ENCODE measurements around the gene EFS. TPM values are rescaled to one million over a fixed set of nuclear protein-coding genes. Genes with fewer than 3 reads are reported as not detected.

Gene EFS
- total and polyA plus RNA-seq, 10 of the 15 experiments (the other 5 are each of a cell fraction or from before 2014, with no cell fraction given): 0.08 TPM; not detected in 9

DNA sequence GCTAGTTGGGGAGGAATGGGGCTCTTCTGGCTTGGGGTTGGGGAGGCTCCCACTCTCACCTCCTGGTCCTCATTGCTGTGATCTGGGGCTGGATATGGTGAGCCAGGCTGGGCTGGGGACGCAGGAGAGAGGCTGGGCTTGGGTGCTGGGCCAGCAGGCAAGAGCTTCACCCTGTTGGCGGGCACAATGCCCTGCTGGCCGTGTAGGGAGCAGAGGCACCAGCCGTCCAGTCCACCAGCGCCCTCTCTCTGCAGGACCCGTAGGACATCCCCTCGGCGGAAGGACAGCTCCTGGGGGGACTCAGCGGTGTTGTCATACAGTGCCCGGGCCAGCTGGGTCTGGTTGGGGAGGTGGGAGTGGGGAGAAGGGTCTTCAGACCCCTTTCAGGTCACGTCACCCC is 4.5 kb downstream of the EFS start (continued):
- TF ChIP-seq RCOR1 (conservative IDR thresholded peaks at IDR 0.05; ENCODE audit: low read depth, low read length) (no peak), YBX1 (IDR thresholded peaks at IDR 0.05) (no peak), TCF12 (IDR thresholded peaks at IDR 0.05; ENCODE audit: low read depth, low read length) (no peak)
- TF ChIP-seq, protein P1, sequence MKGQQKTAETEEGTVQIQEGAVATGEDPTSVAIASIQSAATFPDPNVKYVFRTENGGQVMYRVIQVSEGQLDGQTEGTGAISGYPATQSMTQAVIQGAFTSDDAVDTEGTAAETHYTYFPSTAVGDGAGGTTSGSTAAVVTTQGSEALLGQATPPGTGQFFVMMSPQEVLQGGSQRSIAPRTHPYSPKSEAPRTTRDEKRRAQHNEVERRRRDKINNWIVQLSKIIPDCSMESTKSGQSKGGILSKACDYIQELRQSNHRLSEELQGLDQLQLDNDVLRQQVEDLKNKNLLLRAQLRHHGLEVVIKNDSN (IDR thresholded peaks at IDR 0.05; ENCODE audit: borderline replicate concordance, extremely low read length, insufficient read depth, low read depth, low read length): no peak

DNA sequence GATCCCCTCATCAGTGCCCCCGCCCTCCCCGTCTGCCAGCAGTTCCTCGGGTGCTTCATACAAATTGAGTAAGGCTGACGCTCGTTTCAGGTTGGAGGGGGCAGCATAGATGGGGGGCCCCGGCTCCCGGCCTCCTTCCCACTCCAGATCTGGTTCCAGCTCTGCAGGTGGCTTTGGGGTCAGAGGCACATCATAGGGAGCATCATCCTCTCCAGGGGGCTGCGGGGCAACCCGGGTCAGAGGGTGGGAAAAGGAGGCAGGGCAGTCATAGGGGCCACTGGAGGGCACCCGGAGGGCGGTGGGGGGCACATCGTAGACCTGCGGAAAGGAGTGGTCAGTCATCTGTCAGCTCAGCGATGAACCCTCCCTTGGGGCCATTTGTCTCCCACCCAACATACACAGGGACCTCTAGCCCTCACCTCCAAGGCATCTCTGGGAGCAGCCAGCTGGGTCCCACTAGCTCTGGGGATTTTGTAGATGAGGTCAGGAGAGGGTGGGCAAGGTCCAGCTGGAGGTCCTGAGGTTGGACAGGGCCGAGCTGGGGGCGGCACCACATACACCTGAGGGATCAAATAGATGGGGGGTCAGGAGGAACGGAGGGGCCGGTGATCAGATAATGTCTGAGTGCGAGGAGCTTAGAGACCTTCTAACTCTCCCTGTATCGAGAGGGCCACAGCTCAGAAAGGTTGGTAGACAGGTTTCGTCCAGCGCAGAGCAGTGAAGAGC is 5.1 kb downstream of the EFS start:
- intact Hi-C loops (cut with micrococcal nuclease; ENCODE audit: unreplicated experiment): no loop called here
- in situ Hi-C loops (cut with MboI): no loop called here
- no peak overlapping the region for H3K27ac ChIP-seq (ENCODE audit: control insufficient read depth, insufficient read depth)
- ATAC-seq (no peak), DNase-seq (ENCODE audit: low read depth, low spot score) (no peak), FAIRE-seq (no peak)
- no peak overlapping the region for H3K9ac ChIP-seq (ENCODE audit: control insufficient read depth, insufficient read depth, low read length)
- H3K27me3 ChIP-seq (replicated peaks in 1 of 2; ENCODE audit: control insufficient read depth in 2 of 2, insufficient read depth in 2 of 2, low read length in 1 of 2): peaks cover 0 to 7% of the 10 kb centered on the region in 2 experiments; a peak in 3 of 4 replicates
- H3K9me3 ChIP-seq (replicated peaks; ENCODE audit: control insufficient read depth, insufficient read depth, low read length): no peaks in the 10 kb centered on the region
- H3K4me3 ChIP-seq: no peak overlapping the region
- ChIA-PET RAD21 (ENCODE audit: unreplicated experiment) (interaction anchor here (1.4 kb wide), 1 partner anchor 239 kb away, joined by 4 read pairs; no protein-coding TSS in a partner anchor), POLR2A (no interaction called here), CTCF (interaction anchor here (0.9 to 1.4 kb wide), 6 partner anchors 17 to 239 kb away, joined by 3 to 5 read pairs (median 4); no protein-coding TSS in a partner anchor), SMC1A (ENCODE audit: uncharacterized antibody, unreplicated experiment) (no interaction called here)
- H3K4me2 ChIP-seq (ENCODE audit: control insufficient read depth, insufficient read depth): no peak overlapping the region
- 37% methylated on average over 17 of the region's 22 CpGs for WGBS (ENCODE audit: insufficient coverage, insufficient replicate concordance, low lambda C conversion rate, missing lambda C conversion rate)
- no peaks in the 10 kb centered on the region for H3K4me1 ChIP-seq (ENCODE audit: control insufficient read depth, insufficient read depth, low read length)
- no peak overlapping the region for H2AFZ ChIP-seq (ENCODE audit: control insufficient read depth, low read depth, low read length)
- no TSS peak for BruUV-seq (replicated peaks)
- no peaks in the 10 kb centered on the region for H4K20me1 ChIP-seq (ENCODE audit: control insufficient read depth, insufficient read depth)
- H3K36me3 ChIP-seq (ENCODE audit: control insufficient read depth in 2 of 2, insufficient read depth in 2 of 2, low read length in 1 of 2): no peaks in the 10 kb centered on the region
- H3K79me2 ChIP-seq (ENCODE audit: control insufficient read depth, insufficient read depth, low read length): no peaks in the 10 kb centered on the region
- TF ChIP-seq, protein P2, sequence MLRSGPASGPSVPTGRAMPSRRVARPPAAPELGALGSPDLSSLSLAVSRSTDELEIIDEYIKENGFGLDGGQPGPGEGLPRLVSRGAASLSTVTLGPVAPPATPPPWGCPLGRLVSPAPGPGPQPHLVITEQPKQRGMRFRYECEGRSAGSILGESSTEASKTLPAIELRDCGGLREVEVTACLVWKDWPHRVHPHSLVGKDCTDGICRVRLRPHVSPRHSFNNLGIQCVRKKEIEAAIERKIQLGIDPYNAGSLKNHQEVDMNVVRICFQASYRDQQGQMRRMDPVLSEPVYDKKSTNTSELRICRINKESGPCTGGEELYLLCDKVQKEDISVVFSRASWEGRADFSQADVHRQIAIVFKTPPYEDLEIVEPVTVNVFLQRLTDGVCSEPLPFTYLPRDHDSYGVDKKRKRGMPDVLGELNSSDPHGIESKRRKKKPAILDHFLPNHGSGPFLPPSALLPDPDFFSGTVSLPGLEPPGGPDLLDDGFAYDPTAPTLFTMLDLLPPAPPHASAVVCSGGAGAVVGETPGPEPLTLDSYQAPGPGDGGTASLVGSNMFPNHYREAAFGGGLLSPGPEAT (IDR thresholded peaks at IDR 0.05; ENCODE audit: low read depth): no peak
- TF ChIP-seq FOXM1 (IDR thresholded peaks at IDR 0.05; ENCODE audit: low read depth, low read length) (no peak), ASH2L (IDR thresholded peaks at IDR 0.05; ENCODE audit: borderline replicate concordance, low read depth) (no peak), BHLHE40 (IDR thresholded peaks at IDR 0.05; ENCODE audit: borderline replicate concordance in 1 of 2, low read depth in 2 of 2, low read length in 1 of 2) (no peak), RCOR1 (conservative IDR thresholded peaks at IDR 0.05; ENCODE audit: low read depth, low read length) (no peak), ZBED1 (IDR thresholded peaks at IDR 0.05; ENCODE audit: borderline replicate concordance) (no peak), ATF7 (IDR thresholded peaks at IDR 0.05; ENCODE audit: low read depth) (no peak), NR2C1 (IDR thresholded peaks at IDR 0.05) (no peak)
- TF ChIP-seq, protein P3, sequence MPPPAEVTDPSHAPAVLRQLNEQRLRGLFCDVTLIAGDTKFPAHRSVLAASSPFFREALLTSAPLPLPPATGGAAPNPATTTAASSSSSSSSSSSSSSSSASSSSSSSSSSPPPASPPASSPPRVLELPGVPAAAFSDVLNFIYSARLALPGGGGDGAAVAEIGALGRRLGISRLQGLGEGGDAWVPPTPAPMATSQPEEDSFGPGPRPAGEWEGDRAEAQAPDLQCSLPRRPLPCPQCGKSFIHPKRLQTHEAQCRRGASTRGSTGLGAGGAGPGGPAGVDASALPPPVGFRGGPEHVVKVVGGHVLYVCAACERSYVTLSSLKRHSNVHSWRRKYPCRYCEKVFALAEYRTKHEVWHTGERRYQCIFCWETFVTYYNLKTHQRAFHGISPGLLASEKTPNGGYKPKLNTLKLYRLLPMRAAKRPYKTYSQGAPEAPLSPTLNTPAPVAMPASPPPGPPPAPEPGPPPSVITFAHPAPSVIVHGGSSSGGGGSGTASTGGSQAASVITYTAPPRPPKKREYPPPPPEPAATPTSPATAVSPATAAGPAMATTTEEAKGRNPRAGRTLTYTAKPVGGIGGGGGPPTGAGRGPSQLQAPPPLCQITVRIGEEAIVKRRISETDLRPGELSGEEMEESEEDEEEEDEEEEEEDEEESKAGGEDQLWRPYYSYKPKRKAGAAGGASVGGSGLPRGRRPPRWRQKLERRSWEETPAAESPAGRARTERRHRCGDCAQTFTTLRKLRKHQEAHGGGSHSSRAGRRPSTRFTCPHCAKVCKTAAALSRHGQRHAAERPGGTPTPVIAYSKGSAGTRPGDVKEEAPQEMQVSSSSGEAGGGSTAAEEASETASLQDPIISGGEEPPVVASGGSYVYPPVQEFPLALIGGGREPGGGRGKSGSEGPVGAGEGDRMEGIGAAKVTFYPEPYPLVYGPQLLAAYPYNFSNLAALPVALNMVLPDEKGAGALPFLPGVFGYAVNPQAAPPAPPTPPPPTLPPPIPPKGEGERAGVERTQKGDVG (CRISPR knock-in tag; IDR thresholded peaks at IDR 0.05): no peak
- TF ChIP-seq, protein P4, sequence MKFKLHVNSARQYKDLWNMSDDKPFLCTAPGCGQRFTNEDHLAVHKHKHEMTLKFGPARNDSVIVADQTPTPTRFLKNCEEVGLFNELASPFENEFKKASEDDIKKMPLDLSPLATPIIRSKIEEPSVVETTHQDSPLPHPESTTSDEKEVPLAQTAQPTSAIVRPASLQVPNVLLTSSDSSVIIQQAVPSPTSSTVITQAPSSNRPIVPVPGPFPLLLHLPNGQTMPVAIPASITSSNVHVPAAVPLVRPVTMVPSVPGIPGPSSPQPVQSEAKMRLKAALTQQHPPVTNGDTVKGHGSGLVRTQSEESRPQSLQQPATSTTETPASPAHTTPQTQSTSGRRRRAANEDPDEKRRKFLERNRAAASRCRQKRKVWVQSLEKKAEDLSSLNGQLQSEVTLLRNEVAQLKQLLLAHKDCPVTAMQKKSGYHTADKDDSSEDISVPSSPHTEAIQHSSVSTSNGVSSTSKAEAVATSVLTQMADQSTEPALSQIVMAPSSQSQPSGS (IDR thresholded peaks at IDR 0.05; ENCODE audit: low read length): no peak
